ENCODE data around the gene HS3ST3A1. TPM values are rescaled to one million over a fixed set of nuclear protein-coding genes. Genes with fewer than 3 reads are reported as not detected.

HS3ST3A1 gene
- total RNA-seq, 1 experiment from 2014 or later, result 10.4 TPM

DNA sequence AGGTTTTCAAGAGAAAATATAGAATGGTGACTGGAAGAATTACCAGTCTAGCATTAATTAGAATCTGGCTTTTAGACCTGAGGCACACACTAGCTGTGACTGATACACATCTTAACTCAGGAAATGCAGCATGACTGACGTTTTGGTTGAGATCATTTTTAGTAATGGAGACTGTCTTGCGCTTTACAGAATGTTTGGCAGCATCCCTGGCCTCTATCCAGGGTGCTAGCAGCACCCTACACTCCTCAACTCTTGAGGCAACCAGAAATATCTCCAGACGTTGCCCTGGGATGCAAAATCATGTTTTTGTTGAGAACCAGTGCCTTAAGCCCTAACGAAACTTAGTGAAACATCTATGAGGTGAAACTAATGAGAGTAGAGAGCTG is 109.0 kb downstream of the HS3ST3A1 start:
- no peaks in the 10 kb centered on the region for H3K27me3 Mint-ChIP-seq (ENCODE audit: insufficient read depth, unreplicated experiment)
- POLR2A ChIA-PET, result no interaction called here
- intact Hi-C loops (cut with micrococcal nuclease), result no loop called here
- CTCF ChIA-PET, result interaction anchor here (0.6 kb wide), 1 partner anchor 58 kb away, joined by 3 read pairs; no protein-coding TSS in a partner anchor
- H3K4me3 Mint-ChIP-seq (ENCODE audit: unreplicated experiment), result no peak overlapping the region
- peaks cover 12% of the 10 kb centered on the region for H3K36me3 Mint-ChIP-seq (ENCODE audit: insufficient read depth, unreplicated experiment)
- H3K27ac Mint-ChIP-seq (ENCODE audit: low read depth, unreplicated experiment), result no peak overlapping the region
- no peak for DNase-seq (ENCODE audit: unreplicated experiment)
- BruUV-seq (replicated peaks), result no TSS peak
- H3K4me1 Mint-ChIP-seq (ENCODE audit: insufficient read depth, unreplicated experiment), result no peaks in the 10 kb centered on the region
- H3K9me3 Mint-ChIP-seq (ENCODE audit: unreplicated experiment), result no peaks in the 10 kb centered on the region
- TF ChIP-seq, protein P1, sequence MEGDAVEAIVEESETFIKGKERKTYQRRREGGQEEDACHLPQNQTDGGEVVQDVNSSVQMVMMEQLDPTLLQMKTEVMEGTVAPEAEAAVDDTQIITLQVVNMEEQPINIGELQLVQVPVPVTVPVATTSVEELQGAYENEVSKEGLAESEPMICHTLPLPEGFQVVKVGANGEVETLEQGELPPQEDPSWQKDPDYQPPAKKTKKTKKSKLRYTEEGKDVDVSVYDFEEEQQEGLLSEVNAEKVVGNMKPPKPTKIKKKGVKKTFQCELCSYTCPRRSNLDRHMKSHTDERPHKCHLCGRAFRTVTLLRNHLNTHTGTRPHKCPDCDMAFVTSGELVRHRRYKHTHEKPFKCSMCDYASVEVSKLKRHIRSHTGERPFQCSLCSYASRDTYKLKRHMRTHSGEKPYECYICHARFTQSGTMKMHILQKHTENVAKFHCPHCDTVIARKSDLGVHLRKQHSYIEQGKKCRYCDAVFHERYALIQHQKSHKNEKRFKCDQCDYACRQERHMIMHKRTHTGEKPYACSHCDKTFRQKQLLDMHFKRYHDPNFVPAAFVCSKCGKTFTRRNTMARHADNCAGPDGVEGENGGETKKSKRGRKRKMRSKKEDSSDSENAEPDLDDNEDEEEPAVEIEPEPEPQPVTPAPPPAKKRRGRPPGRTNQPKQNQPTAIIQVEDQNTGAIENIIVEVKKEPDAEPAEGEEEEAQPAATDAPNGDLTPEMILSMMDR (IDR thresholded peaks at IDR 0.05; ENCODE audit: unreplicated experiment), result no peak

GRCh38 chr17:13491916-13492736 is 109.6 kb downstream of the HS3ST3A1 start:
- no peak for DNase-seq (ENCODE audit: unreplicated experiment)
- TF ChIP-seq, protein P1 (IDR thresholded peaks at IDR 0.05; ENCODE audit: unreplicated experiment), result no peak
- Mint-ChIP-seq H3K9me3 (ENCODE audit: unreplicated experiment) (no peaks in the 10 kb centered on the region), H3K4me1 (ENCODE audit: insufficient read depth, unreplicated experiment) (no peaks in the 10 kb centered on the region), H3K4me3 (ENCODE audit: unreplicated experiment) (no peak overlapping the region), H3K36me3 (ENCODE audit: insufficient read depth, unreplicated experiment) (peaks cover 12% of the 10 kb centered on the region), H3K27ac (ENCODE audit: low read depth, unreplicated experiment) (no peak overlapping the region), H3K27me3 (ENCODE audit: insufficient read depth, unreplicated experiment) (no peaks in the 10 kb centered on the region)
- POLR2A ChIA-PET, result no interaction called here
- CTCF ChIA-PET, result no interaction called here
- BruUV-seq (replicated peaks), result no TSS peak
- intact Hi-C loops (cut with micrococcal nuclease), result no loop called here

- TF ChIP-seq, protein P1 (IDR thresholded peaks at IDR 0.05; ENCODE audit: unreplicated experiment), result no peak
- intact Hi-C loops (cut with micrococcal nuclease), result no loop called here
These were observed 110.2 kb downstream of the HS3ST3A1 start for GRCh38 chr17:13491491-13491890.

DNA sequence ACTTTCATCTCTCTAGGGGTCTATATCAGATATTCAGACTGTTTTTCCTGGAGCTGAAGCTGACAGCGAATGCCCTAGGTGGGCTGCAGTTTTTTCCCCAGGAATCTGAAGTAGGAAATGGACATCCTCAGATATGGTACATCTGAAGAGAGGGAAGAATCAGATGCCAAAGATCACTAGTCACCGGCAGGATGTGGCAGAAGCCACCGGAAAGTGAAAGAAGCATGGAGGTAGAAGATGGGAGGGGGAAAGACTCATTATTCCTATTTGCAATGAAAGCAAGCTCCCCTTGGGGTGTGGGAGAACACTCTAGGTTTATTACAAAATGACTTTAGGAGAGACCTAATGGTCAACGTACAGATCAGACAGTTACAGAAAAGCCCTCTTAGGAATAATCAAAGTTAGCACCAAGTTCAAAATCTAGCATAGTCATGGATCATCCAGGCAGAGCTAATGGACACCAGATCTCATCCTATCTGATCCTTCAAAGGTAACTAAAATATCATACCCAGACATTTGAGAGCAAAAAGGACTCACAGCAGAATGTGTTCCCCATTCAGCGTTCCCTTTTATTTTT is 110.7 kb downstream of the HS3ST3A1 start:
- CTCF ChIA-PET, result interaction anchor here (0.5 kb wide), 1 partner anchor 28 kb away, joined by 3 read pairs; no protein-coding TSS in a partner anchor
- intact Hi-C loops (cut with micrococcal nuclease), result no loop called here
- H3K4me1 Mint-ChIP-seq (ENCODE audit: insufficient read depth, unreplicated experiment), result no peaks in the 10 kb centered on the region

More at GRCh38 chr17:13491491-13491890, 110.2 kb downstream of the HS3ST3A1 start:
- Mint-ChIP-seq H3K4me3 (ENCODE audit: unreplicated experiment) (no peak overlapping the region), H3K27ac (ENCODE audit: low read depth, unreplicated experiment) (no peak overlapping the region), H3K9me3 (ENCODE audit: unreplicated experiment) (no peaks in the 10 kb centered on the region), H3K4me1 (ENCODE audit: insufficient read depth, unreplicated experiment) (no peaks in the 10 kb centered on the region), H3K36me3 (ENCODE audit: insufficient read depth, unreplicated experiment) (peaks cover 12% of the 10 kb centered on the region), H3K27me3 (ENCODE audit: insufficient read depth, unreplicated experiment) (no peaks in the 10 kb centered on the region)
- DNase-seq (ENCODE audit: unreplicated experiment), result no peak
- CTCF ChIA-PET, result no interaction called here
- BruUV-seq (replicated peaks), result no TSS peak
- POLR2A ChIA-PET, result no interaction called here

More for the DNA sequence above, 110.7 kb downstream of the HS3ST3A1 start:
- DNase-seq (ENCODE audit: unreplicated experiment), result no peak
- no peaks in the 10 kb centered on the region for H3K9me3 Mint-ChIP-seq (ENCODE audit: unreplicated experiment)
- H3K27me3 Mint-ChIP-seq (ENCODE audit: insufficient read depth, unreplicated experiment), result no peaks in the 10 kb centered on the region
- H3K4me3 Mint-ChIP-seq (ENCODE audit: unreplicated experiment), result no peak overlapping the region
- H3K36me3 Mint-ChIP-seq (ENCODE audit: insufficient read depth, unreplicated experiment), result peaks cover 9% of the 10 kb centered on the region
- POLR2A ChIA-PET, result no interaction called here
- no TSS peak for BruUV-seq (replicated peaks)
- TF ChIP-seq, protein P1 (IDR thresholded peaks at IDR 0.05; ENCODE audit: unreplicated experiment), result no peak
- H3K27ac Mint-ChIP-seq (ENCODE audit: low read depth, unreplicated experiment), result no peak overlapping the region

Data from MCF 10A (cell line).